DLD1 (cell line): ENCODE data around the gene STARD13.

ENCODE experiments used
- in situ Hi-C: cut with HindIII; loops from 2 replicates; pipeline ENCODE4 v1.10.0; 2017; ENCODE audit warnings: low sequenced_read_pairs

The STARD13 gene

GRCh38 chr13:33277037-33277740 is 8.4 kb downstream of the STARD13 start:
- in situ Hi-C loops: no loop called here

GRCh38 chr13:33276570-33276969 is 9.0 kb downstream of the STARD13 start:
- in situ Hi-C loops: no loop called here

GRCh38 chr13:33275916-33276315 is 9.6 kb downstream of the STARD13 start:
- in situ Hi-C loops: no loop called here

GRCh38 chr13:33274264-33274663 is 11.3 kb downstream of the STARD13 start:
- in situ Hi-C loops: no loop called here

- in situ Hi-C loops: no loop called here
These were observed 12.9 kb downstream of the STARD13 start for GRCh38 chr13:33272531-33273124.

- in situ Hi-C loops: no loop called here
These were observed 13.8 kb downstream of the STARD13 start for GRCh38 chr13:33271759-33272158.

- in situ Hi-C loops: no loop called here
These were observed 14.5 kb downstream of the STARD13 start for GRCh38 chr13:33270895-33271538.

GRCh38 chr13:33265607-33266006 is 19.9 kb downstream of the STARD13 start:
- in situ Hi-C loops: no loop called here

GRCh38 chr13:33265133-33265532 is 20.4 kb downstream of the STARD13 start:
- in situ Hi-C loops: no loop called here

GRCh38 chr13:33264620-33264978 is 21.0 kb downstream of the STARD13 start:
- in situ Hi-C loops: no loop called here

- in situ Hi-C loops: no loop called here
These were observed 21.5 kb downstream of the STARD13 start for GRCh38 chr13:33263976-33264619.

GRCh38 chr13:33263484-33263883 is 22.1 kb downstream of the STARD13 start:
- in situ Hi-C loops: no loop called here

GRCh38 chr13:33262997-33263396 is 22.6 kb downstream of the STARD13 start:
- in situ Hi-C loops: no loop called here

GRCh38 chr13:33262594-33262993 is 23.0 kb downstream of the STARD13 start:
- in situ Hi-C loops: no loop called here

- in situ Hi-C loops: no loop called here
These were observed 23.5 kb downstream of the STARD13 start for GRCh38 chr13:33262062-33262487.

- in situ Hi-C loops: no loop called here
These were observed 24.0 kb downstream of the STARD13 start for GRCh38 chr13:33261387-33262061.

GRCh38 chr13:33260168-33261098 is 25.1 kb downstream of the STARD13 start:
- in situ Hi-C loops: no loop called here

GRCh38 chr13:33259296-33259695 is 26.3 kb downstream of the STARD13 start:
- in situ Hi-C loops: no loop called here

GRCh38 chr13:33258808-33259193 is 26.8 kb downstream of the STARD13 start:
- in situ Hi-C loops: no loop called here
